PC-9 (cell line): ENCODE measurements around the gene CREB3L1. TPM values are rescaled to one million over a fixed set of nuclear protein-coding genes. Genes with fewer than 3 reads are reported as not detected.

Source experiments
- BruUV-seq: library from RNA; stranded (reverse); fragments of 400-500 nt; replicated peaks from 2 replicates; lab custom pipeline; 2021; lab: Mats Ljungman, UMichigan
- CTCF ChIA-PET: fragments of 300-600 bp; sonication (Branson Sonifier 250); formaldehyde crosslinking; loops from one replicate; lab custom pipeline; 2022; ENCODE audit warnings: antibody characterized with exemption; lab: Charles Lee
- POLR2A ChIA-PET: fragments of 300-600 bp; sonication (Branson Sonifier 250); formaldehyde crosslinking; loops from one replicate; lab custom pipeline; 2022; ENCODE audit warnings: antibody characterized with exemption; ENCODE audit not compliant: unreplicated experiment; lab: Charles Lee
- DNase-seq, 2 experiments: peaks; one replicate each; pipeline versions ENCODE4 v3.0.0 to v3.0.0-alpha.2; 2015 to 2022; ENCODE audit warnings: mixed read lengths in 1 of 2
- H2AFZ ChIP-seq: fragments of 200-600 bp; sonication (generic); 2 replicates; pipeline ENCODE4 v1.8.1; 2017; ENCODE audit warnings: antibody characterized with exemption
- H3F3A ChIP-seq: fragments of 200-600 bp; sonication (generic); 2 replicates; pipeline ENCODE4 v1.8.1; 2017; ENCODE audit warnings: antibody characterized with exemption, mild to moderate bottlenecking, low read depth; ENCODE audit not compliant: insufficient read depth
- H3K27ac ChIP-seq: fragments of 200-600 bp; sonication (generic); 2 replicates; pipeline ENCODE4 v1.6.1; 2016; ENCODE audit warnings: mixed run types
- H3K27me3 ChIP-seq: fragments of 200-600 bp; sonication (generic); 2 replicates; pipeline ENCODE4 v1.6.1; 2016; ENCODE audit warnings: low read depth, mixed run types; ENCODE audit not compliant: insufficient read depth
- H3K36me3 ChIP-seq: fragments of 200-600 bp; sonication (generic); 2 replicates; pipeline ENCODE4 v1.6.1; 2016; ENCODE audit warnings: low read depth, mixed run types
- H3K4me1 ChIP-seq: fragments of 200-600 bp; sonication (generic); replicated peaks from 2 replicates; pipeline ENCODE4 v1.6.1; 2016; ENCODE audit warnings: mixed run types; ENCODE audit not compliant: insufficient read depth
- H3K4me2 ChIP-seq: fragments of 200-600 bp; sonication (generic); 2 replicates; pipeline ENCODE4 v1.6.1; 2017; ENCODE audit warnings: mixed run types
- H3K4me3 ChIP-seq: fragments of 200-600 bp; sonication (generic); 2 replicates; pipeline ENCODE4 v1.6.1; 2016; ENCODE audit warnings: mixed run types
- H3K79me2 ChIP-seq: fragments of 200-600 bp; sonication (generic); 2 replicates; pipeline ENCODE4 v1.6.1; 2017; ENCODE audit warnings: low read depth, mixed run types
- H3K9me2 ChIP-seq: fragments of 200-600 bp; sonication (generic); 2 replicates; pipeline ENCODE4 v1.8.1; 2017; ENCODE audit warnings: mild to moderate bottlenecking; ENCODE audit not compliant: insufficient read depth
- H3K9me3 ChIP-seq: fragments of 200-600 bp; sonication (generic); 2 replicates; pipeline ENCODE4 v1.8.1; 2016; ENCODE audit warnings: low read depth; ENCODE audit not compliant: insufficient read depth
- H4K20me1 ChIP-seq: fragments of 200-600 bp; sonication (generic); 2 replicates; pipeline ENCODE4 v1.8.1; 2017; ENCODE audit not compliant: insufficient read depth
- EZH2 ChIP-seq: fragments of 200-600 bp; sonication (generic); IDR thresholded peaks from 2 replicates; pipeline ENCODE4 v1.8.0; 2017; ENCODE audit warnings: antibody characterized with exemption, low read depth
- intact Hi-C: fragments of 100-400 bp; cut with micrococcal nuclease; formaldehyde crosslinking; loops from one replicate; pipeline ENCODE4 v1.10.0; 2022; ENCODE audit not compliant: unreplicated experiment
- total RNA-seq: library from RNA; stranded (reverse); gene quantifications from 2 replicates; pipeline ENCODE4 v1.2.3, GENCODE V29; 2021
- TF ChIP-seq, protein P1 (sequence below): fragments of 200-600 bp; sonication (generic); conservative IDR thresholded peaks from 2 replicates; pipeline ENCODE4 v1.6.1; 2017; ENCODE audit warnings: mixed run types, antibody characterized with exemption, mild to moderate bottlenecking, moderate library complexity

CREB3L1 gene
- total RNA-seq, 1 experiment from 2014 or later = 3.1 TPM

DNA sequence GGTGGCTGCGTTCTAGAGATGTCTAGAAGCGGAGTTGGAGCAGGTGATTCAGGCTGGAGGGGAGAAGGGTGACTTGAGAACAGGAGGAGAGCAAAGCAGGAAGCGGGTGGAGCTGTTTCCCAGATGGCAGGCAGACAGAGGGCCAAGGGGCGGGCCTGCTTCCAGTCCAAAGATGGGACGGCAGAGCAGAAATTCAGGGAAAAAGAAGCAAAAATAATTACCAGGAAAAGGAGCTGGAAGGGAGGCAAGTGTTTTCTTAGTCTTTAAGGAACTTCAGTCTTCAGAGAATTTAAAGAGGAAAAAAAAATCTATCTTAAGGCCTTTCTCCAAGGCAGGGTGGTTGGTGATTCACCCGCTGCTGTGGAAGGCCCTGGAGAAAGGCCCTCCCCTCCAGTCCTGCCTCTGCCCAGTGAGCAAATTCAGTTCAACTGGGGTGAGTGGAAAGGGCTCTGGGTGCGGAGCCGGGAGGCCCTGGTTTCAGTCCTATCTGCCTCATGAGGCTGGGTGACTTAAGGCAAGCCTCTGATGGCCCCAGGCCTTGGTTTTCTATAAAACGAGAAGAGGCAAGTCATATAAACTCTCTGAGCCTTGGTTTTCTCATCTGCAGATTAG, 4.5 kb upstream of the CREB3L1 start:
- intact Hi-C loops = no loop called here
- Histone ChIP-seq H3K4me1 (peaks cover 32% of the 10 kb centered on the region), H3K36me3 (no peaks in the 10 kb centered on the region), H4K20me1 (no peaks in the 10 kb centered on the region), H3K27ac (peak overlapping the region; percentile 9), H3K27me3 (no peaks in the 10 kb centered on the region), H2AFZ (0 out of 2 replicates have a peak overlapping the region, but pooled peaks have one; percentile 3), H3K9me2 (no peaks in the 10 kb centered on the region), H3K4me2 (peak overlapping the region; percentile 34), H3K9me3 (no peaks in the 10 kb centered on the region), H3K4me3 (no peak overlapping the region), H3F3A (peaks cover 15% of the 10 kb centered on the region), H3K79me2 (no peaks in the 10 kb centered on the region)
- CTCF ChIA-PET = interaction anchor here (0.6 kb wide), 1 partner anchor 17 kb away, joined by 3 read pairs; no protein-coding TSS in a partner anchor
- peak; percentile 51 to 55 for DNase-seq
- TF ChIP-seq, protein P1, sequence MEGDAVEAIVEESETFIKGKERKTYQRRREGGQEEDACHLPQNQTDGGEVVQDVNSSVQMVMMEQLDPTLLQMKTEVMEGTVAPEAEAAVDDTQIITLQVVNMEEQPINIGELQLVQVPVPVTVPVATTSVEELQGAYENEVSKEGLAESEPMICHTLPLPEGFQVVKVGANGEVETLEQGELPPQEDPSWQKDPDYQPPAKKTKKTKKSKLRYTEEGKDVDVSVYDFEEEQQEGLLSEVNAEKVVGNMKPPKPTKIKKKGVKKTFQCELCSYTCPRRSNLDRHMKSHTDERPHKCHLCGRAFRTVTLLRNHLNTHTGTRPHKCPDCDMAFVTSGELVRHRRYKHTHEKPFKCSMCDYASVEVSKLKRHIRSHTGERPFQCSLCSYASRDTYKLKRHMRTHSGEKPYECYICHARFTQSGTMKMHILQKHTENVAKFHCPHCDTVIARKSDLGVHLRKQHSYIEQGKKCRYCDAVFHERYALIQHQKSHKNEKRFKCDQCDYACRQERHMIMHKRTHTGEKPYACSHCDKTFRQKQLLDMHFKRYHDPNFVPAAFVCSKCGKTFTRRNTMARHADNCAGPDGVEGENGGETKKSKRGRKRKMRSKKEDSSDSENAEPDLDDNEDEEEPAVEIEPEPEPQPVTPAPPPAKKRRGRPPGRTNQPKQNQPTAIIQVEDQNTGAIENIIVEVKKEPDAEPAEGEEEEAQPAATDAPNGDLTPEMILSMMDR = no peak
- TF ChIP-seq EZH2 = no peak
- no TSS peak for BruUV-seq
- POLR2A ChIA-PET = no interaction called here

DNA sequence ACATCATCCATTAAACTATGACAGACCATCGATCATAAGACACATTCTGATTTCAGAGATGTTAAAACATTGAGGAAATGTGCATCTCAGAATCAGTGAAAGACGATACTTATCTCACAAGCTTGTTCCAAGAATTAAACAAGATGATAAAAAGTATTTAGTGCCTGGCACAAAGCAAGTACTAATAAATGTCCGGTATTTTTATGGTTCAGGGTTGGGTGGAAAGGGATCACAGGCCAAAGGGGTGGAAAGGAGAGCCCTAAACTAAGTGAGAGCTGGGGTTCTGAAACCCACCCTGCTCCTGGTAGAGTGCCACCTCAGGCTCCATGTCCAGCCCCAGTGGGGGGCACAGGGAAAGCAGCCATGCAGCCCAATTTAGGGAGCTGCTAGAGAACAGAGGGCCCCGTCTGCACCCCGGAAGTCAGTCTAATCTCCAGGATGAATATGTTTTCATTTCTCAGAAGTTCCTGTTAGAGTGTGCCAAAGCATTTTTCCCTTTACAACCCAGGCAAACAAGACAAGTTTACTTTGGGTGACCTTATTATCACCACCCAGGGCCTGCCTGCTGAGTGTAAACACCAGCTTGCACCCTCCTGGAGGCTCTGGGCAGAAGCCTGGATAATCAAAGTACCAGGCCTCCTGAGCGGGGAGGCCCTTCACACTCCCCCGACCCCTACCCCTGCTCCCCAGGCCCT, 3.8 kb upstream of the CREB3L1 start:
- H3K36me3 ChIP-seq = no peaks in the 10 kb centered on the region
- peaks cover 32% of the 10 kb centered on the region for H3K4me1 ChIP-seq
- no peaks in the 10 kb centered on the region for H3K9me2 ChIP-seq
- H3K4me3 ChIP-seq = no peak overlapping the region
- no TSS peak for BruUV-seq
- H3K4me2 ChIP-seq = peak overlapping the region; percentile 34; the same call in 1 of the 2 replicates
- H2AFZ ChIP-seq = no peak overlapping the region; the same call in 1 of the 2 replicates
- DNase-seq = peak in 1 of 2 experiments; percentile 78
- intact Hi-C loops = no loop called here
- H3F3A ChIP-seq = peaks cover 15% of the 10 kb centered on the region
- H3K9me3 ChIP-seq = no peaks in the 10 kb centered on the region
- H3K79me2 ChIP-seq = no peaks in the 10 kb centered on the region
- peak overlapping the region; percentile 9 for H3K27ac ChIP-seq
- ChIA-PET CTCF (interaction anchor here (0.6 to 1.0 kb wide), 2 partner anchors 18 to 36 kb away, joined by 3 to 4 read pairs; no protein-coding TSS in a partner anchor), POLR2A (no interaction called here)
- no peaks in the 10 kb centered on the region for H3K27me3 ChIP-seq
- no peaks in the 10 kb centered on the region for H4K20me1 ChIP-seq
- no peak for TF ChIP-seq EZH2
- TF ChIP-seq, protein P1 = no peak

DNA sequence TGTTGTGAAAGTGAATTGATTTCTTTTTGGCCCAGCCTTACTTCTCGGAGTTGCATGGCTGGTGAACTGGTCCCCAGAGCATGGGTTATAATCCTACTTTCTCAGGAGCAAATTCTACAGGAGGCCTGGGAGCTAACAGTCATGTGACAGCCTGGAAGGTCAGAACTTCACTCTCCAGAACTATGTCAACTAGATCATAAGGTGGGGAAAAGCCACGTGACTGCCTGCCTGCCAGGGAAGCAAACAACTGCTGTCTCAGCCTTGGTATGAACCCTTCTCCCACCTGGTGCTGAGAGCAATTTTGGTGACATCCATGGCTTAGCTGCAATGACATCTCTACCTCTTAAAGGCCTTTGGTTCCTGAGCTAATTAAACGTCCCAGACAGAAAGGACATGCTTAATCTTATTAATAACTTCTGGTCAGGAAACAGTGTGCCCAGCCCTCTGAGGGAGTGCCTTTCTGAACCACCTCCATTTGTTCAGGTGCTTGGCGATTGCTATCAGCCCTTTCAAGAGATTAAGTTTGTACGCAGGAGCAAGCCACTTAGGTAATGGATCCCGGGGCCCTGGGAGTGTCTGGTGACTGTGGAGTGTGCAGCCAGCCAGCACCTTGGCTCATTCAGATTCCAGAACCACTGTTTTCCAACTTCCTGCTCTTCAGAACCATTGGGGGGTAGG, 1.4 kb upstream of the CREB3L1 start:
- no peak overlapping the region for H3K4me3 ChIP-seq
- POLR2A ChIA-PET = no interaction called here
- H3K79me2 ChIP-seq = no peaks in the 10 kb centered on the region
- no peaks in the 10 kb centered on the region for H3K9me3 ChIP-seq
- peak in 1 of 2 experiments; percentile 62 for DNase-seq
- TF ChIP-seq, protein P1 = no peak
- TF ChIP-seq EZH2 = no peak
- H3K4me2 ChIP-seq = no peak overlapping the region
- H3K4me1 ChIP-seq = peaks cover 32% of the 10 kb centered on the region
- 0 out of 2 replicates have a peak, but pooled peaks cover 3% of the 10 kb centered on the region for H3K27me3 ChIP-seq
- BruUV-seq = no TSS peak
- no peak overlapping the region for H2AFZ ChIP-seq
- H3F3A ChIP-seq = peaks cover 15% of the 10 kb centered on the region
- intact Hi-C loops = loop anchor here (2.0 kb wide), 1 partner anchor 19 kb away; no protein-coding TSS in a partner anchor
- H3K36me3 ChIP-seq = no peaks in the 10 kb centered on the region
- no peaks in the 10 kb centered on the region for H3K9me2 ChIP-seq
- no peaks in the 10 kb centered on the region for H4K20me1 ChIP-seq
- no peak overlapping the region for H3K27ac ChIP-seq
- CTCF ChIA-PET = interaction anchor here (2.1 kb wide), 1 partner anchor 19 kb away, joined by 38 read pairs; no protein-coding TSS in a partner anchor
